Hypothalamus (tissue), 51 donors: Measurements from ENCODE around the gene FAM43B.
"Not testable (repeated sequence)": the region's sequence is repeated elsewhere in the genome, so short reads cannot be mapped to it uniquely, and the experiment has no call there.

Experiments
- DNase-seq, 51 donors: peaks; one replicate each; lab custom pipeline; 2025; lab: John Stamatoyannopoulos, UW

Gene FAM43B

GRCh38 chr1:20551945-20552727, at the start of gene FAM43B:
Gene FAM43B (plus strand): TSS chr1:20552573. CDS start chr1:20552974, 401 bp downstream.
- DNase-seq = peak in 46 of 51 donors; percentile 17 to 88 (median 70)

- DNase-seq = no peak
Observed at GRCh38 chr1:20505488-20505887, 46.9 kb upstream of the FAM43B start.

- no peak for DNase-seq
Observed at GRCh38 chr1:20507248-20507563, 45.2 kb upstream of the FAM43B start.

GRCh38 chr1:20507564-20508410, 44.6 kb upstream of the FAM43B start, which contains the start of gene MUL1:
Gene MUL1 (minus strand): TSS chr1:20508151. CDS start chr1:20508024, 127 bp downstream.
- DNase-seq = peak; percentile 73 to 99 (median 93)

- DNase-seq = no peak
Observed at GRCh38 chr1:20508411-20508771, 44.0 kb upstream of the FAM43B start.

- no peak for DNase-seq
Observed at GRCh38 chr1:20511518-20512428, 40.6 kb upstream of the FAM43B start.

- not testable (repeated sequence) for DNase-seq
Observed at GRCh38 chr1:20519609-20520262, 32.6 kb upstream of the FAM43B start.

- peak in 44 of 51 donors; percentile 3 to 83 (median 38) for DNase-seq
Observed at GRCh38 chr1:20521960-20522861, 30.2 kb upstream of the FAM43B start.

- DNase-seq = no peak
Observed at GRCh38 chr1:20526267-20526666, 26.1 kb upstream of the FAM43B start.

GRCh38 chr1:20528221-20528620, 24.2 kb upstream of the FAM43B start:
- DNase-seq = no peak

GRCh38 chr1:20530306-20530705, 22.1 kb upstream of the FAM43B start:
- DNase-seq = peak in 2 of 51 donors; percentile 40 to 58

GRCh38 chr1:20530901-20531300, 21.5 kb upstream of the FAM43B start:
- DNase-seq = peak in 7 of 51 donors; percentile 7 to 59 (median 14)

GRCh38 chr1:20533635-20534034, 18.7 kb upstream of the FAM43B start:
- DNase-seq = no peak

GRCh38 chr1:20534659-20535417, 17.5 kb upstream of the FAM43B start:
- peak in 1 of 51 donors; percentile 29 for DNase-seq

GRCh38 chr1:20538227-20538626, 14.1 kb upstream of the FAM43B start:
- no peak for DNase-seq

GRCh38 chr1:20538760-20539551, 13.4 kb upstream of the FAM43B start:
- no peak for DNase-seq

GRCh38 chr1:20540281-20540680, 12.1 kb upstream of the FAM43B start:
- no peak for DNase-seq
